ENCODE results near the gene USP7.

DNA sequence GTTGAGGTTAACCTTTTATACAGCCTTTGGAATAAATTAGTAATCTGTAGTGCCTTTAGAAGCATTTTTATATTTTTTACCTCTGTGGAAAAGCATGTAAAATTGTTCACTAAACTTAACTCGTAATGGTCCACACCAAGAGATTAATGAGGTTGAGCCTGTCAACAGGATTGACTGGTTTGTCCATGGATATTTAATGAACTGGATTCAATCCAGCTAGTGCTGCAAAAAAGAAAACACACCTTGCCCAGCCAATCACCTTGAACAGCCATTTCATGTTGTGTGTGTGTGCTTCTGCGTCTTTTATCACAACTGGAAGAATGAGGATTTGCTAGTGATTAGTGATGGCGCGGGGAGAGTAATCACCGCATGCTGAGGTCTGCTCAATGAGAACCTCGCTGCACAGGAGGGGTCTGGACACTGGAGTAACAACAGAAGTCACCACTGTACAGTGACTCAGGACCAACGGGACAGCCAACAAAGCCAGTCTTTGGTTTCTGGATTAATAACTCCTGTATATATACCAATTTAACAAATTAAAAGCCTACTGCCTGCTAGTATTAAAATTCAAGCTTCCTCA lies 47.9 kb downstream of the USP7 start:
- TF ChIP-seq, protein P1, sequence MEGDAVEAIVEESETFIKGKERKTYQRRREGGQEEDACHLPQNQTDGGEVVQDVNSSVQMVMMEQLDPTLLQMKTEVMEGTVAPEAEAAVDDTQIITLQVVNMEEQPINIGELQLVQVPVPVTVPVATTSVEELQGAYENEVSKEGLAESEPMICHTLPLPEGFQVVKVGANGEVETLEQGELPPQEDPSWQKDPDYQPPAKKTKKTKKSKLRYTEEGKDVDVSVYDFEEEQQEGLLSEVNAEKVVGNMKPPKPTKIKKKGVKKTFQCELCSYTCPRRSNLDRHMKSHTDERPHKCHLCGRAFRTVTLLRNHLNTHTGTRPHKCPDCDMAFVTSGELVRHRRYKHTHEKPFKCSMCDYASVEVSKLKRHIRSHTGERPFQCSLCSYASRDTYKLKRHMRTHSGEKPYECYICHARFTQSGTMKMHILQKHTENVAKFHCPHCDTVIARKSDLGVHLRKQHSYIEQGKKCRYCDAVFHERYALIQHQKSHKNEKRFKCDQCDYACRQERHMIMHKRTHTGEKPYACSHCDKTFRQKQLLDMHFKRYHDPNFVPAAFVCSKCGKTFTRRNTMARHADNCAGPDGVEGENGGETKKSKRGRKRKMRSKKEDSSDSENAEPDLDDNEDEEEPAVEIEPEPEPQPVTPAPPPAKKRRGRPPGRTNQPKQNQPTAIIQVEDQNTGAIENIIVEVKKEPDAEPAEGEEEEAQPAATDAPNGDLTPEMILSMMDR (conservative IDR thresholded peaks at IDR 0.05 in 1 of 2, IDR thresholded peaks at IDR 0.05 in 1 of 2; ENCODE audit: extremely low read depth in 1 of 2, insufficient read depth in 1 of 2, low read depth in 1 of 2, low read length in 2 of 2): no peak
- no peak for TF ChIP-seq EZH2 (IDR thresholded peaks at IDR 0.05; ENCODE audit: borderline replicate concordance, low read length)
